Measurements from ENCODE around the gene TAF1B. TPM values are rescaled to one million over a fixed set of nuclear protein-coding genes. Genes with fewer than 3 reads are reported as not detected.

The TAF1B gene
- total RNA-seq, 4 donors from 2014 or later = 0.80 to 18.9 (median 4.4) TPM; not detected in 1

DNA sequence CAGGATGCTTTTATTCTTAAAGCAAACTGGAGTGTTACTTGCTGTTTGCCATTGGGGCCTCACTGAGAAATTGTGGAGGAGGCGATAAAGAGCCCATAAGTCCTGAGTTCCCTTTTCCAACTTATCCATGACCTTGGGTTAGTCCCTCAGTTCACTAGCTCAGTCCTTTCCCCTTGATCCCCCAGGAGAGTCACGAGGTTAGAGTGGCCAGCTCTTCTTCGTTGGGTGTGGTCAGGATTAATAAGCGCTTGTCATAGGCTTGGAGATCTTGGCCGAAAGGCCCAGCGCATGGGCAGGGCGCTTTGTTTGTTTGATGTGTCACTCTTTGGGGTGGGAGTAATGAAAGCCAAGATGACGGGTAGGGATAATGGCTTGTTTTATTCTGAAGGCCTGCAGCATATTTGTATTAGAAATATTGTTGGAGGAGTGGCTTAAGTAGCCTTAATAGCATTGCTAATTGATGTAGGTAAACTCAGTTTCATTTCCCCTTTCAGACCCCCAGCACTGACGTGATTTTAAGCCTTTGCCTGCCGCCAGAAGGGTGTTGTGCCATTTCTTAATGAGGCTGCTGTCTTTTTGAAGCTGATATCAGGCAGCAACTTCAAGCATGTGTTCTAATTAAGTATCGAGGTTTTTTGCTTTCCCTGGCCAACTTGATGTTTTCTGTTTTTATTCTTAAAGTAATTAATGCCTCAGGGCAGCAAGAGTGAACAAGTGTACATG is 123.9 kb downstream of the TAF1B start:
- TF ChIP-seq, protein P1, sequence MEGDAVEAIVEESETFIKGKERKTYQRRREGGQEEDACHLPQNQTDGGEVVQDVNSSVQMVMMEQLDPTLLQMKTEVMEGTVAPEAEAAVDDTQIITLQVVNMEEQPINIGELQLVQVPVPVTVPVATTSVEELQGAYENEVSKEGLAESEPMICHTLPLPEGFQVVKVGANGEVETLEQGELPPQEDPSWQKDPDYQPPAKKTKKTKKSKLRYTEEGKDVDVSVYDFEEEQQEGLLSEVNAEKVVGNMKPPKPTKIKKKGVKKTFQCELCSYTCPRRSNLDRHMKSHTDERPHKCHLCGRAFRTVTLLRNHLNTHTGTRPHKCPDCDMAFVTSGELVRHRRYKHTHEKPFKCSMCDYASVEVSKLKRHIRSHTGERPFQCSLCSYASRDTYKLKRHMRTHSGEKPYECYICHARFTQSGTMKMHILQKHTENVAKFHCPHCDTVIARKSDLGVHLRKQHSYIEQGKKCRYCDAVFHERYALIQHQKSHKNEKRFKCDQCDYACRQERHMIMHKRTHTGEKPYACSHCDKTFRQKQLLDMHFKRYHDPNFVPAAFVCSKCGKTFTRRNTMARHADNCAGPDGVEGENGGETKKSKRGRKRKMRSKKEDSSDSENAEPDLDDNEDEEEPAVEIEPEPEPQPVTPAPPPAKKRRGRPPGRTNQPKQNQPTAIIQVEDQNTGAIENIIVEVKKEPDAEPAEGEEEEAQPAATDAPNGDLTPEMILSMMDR (IDR thresholded peaks at IDR 0.05) = no peak
- TF ChIP-seq POLR2AphosphoS5 (IDR thresholded peaks at IDR 0.05) (no peak), EP300 (IDR thresholded peaks at IDR 0.05; ENCODE audit: low read depth) (no peak)
- H3K27me3 ChIP-seq = no peaks in the 10 kb centered on the region
- in situ Hi-C loops (cut with MboI; ENCODE audit: low pct_ligation_motif_present in 1 of 4, low pct_unique_long_range_greater_than_20kb in 1 of 4, low sequenced_read_pairs in 3 of 4) = no loop called here
- peaks cover 0 to under 1% (median 0%) of the 10 kb centered on the region in 4 donors for H3K4me1 ChIP-seq
- H3K4me3 ChIP-seq = no peak overlapping the region
- 91% methylated on average over 1 to 11 of the region's 11 CpGs for WGBS, 2 donors (ENCODE audit: low coverage in 1 of 2)
- intact Hi-C loops (cut with DNase I; ENCODE audit: low total_unique reads) = no loop called here
- no peaks in the 10 kb centered on the region for H3K9me3 ChIP-seq
- H3K27ac ChIP-seq = no peak overlapping the region
- DNase-seq = no peak
- H3K36me3 ChIP-seq = no peaks in the 10 kb centered on the region

DNA sequence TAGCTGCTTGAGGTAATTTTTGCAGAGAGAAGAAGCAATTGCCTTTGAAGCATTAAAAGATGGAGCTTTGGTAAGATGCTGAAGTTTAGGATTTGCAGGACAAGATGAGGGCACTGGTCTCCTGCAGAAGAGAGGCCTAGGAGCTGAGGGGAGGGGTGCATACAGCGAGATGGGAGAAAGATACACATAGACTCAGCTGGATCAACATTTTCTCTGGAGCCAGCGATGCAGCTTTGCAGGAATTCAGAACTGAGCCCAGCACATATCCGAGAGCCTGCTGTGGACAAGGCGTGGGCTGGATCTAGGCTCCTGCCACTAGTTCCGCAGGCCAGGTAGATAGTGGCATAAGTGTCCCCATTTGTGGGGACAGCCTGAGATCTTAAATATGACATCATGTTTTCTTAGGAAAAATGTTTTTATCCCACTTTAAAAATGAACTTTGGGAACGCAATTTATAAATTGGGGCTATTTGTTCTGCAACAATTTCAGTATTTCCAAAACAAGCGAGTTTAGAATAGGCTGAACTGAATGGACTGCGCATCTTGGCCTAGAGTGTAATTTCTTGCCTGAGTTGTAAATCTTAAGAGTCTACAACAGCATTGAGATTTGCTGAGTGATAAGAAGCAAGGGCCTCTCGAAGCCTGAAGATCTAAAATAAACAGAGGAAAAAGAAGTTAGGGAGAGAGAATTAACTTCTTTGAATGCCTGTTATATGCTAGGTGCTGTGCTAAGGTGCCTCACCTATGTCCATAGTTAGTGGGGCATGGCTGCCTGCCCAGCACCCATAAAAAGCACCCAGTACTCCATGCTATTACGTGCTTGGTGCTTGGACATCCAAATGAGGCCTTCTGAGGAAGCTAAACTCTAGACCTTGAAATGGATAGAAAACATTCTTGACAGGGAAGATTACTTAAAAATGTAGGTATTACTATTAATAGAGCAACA is 125.6 kb downstream of the TAF1B start:
- DNase-seq = peak; percentile 26

DNA sequence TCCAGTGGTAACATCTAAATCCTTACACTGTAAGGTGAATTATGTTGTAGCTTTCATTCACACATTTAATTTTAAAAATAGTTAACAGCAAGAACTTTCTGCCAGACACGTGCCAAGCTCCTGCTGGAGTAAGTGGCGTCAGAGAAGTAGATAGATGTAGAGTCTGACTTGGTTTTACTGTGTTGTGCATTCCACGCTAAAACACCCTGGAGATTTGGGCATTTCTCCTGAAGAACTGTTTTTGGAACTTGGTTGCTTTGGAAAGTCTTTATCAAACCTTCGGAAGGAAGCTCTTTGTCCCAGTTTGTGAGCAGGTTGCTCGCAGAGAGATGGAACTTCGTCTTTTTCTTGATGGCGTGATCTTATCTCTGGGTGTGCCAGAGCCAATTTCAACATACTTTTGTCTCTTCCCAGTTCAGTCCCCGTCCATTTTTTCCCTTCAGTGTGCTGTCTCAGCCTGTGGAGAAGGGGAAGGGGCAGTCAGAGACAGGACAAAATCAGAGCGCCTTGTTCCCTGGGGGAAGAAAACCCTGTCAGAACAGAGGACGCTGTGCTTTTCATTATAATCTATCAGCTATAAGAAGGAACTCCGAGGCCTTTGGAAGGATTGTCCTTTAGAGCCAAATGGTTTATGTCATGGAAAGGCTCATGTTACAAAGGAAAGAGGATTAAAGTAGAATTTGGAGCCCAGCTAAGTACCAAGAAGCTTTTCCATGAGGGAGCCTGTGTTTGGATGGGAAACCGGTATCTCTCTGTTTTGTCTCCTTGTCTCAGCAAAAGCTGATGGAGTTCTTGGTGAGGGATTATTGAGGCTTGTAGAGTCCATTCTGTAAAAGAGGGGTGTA is 127.1 kb downstream of the TAF1B start:
- 75 to 79% methylated on average over 4 to 12 of the region's 12 CpGs for WGBS, 2 donors (ENCODE audit: low coverage in 1 of 2)
- peaks cover 0 to 8% (median 3%) of the 10 kb centered on the region in 4 donors for H3K4me1 ChIP-seq
- intact Hi-C loops (cut with DNase I; ENCODE audit: low total_unique reads) = no loop called here
- in situ Hi-C loops (cut with MboI; ENCODE audit: low pct_ligation_motif_present in 1 of 4, low pct_unique_long_range_greater_than_20kb in 1 of 4, low sequenced_read_pairs in 3 of 4) = no loop called here
- H3K36me3 ChIP-seq = no peaks in the 10 kb centered on the region
- H3K27ac ChIP-seq = peak overlapping the region in 1 of 4 donors; percentile 27
- no peaks in the 10 kb centered on the region for H3K27me3 ChIP-seq
- H3K9me3 ChIP-seq = no peaks in the 10 kb centered on the region
- DNase-seq = no peak
- H3K4me3 ChIP-seq = no peak overlapping the region
- TF ChIP-seq POLR2AphosphoS5 (IDR thresholded peaks at IDR 0.05) (no peak), EP300 (IDR thresholded peaks at IDR 0.05; ENCODE audit: low read depth) (no peak), POLR2A (IDR thresholded peaks at IDR 0.05) (no peak)
- TF ChIP-seq, protein P1 (IDR thresholded peaks at IDR 0.05) = no peak

More for the DNA sequence above, 125.6 kb downstream of the TAF1B start:
- in situ Hi-C loops (cut with MboI; ENCODE audit: low pct_ligation_motif_present in 1 of 4, low pct_unique_long_range_greater_than_20kb in 1 of 4, low sequenced_read_pairs in 3 of 4) (no loop called here), intact Hi-C loops (cut with DNase I; ENCODE audit: low total_unique reads) (no loop called here)
- 80% methylated on average over 7 to 10 of the region's 10 CpGs for WGBS, 2 donors (ENCODE audit: low coverage in 1 of 2)
- no peaks in the 10 kb centered on the region for H3K9me3 ChIP-seq
- peak overlapping the region in 2 of 4 donors; percentile 23 to 30 for H3K27ac ChIP-seq
- no peaks in the 10 kb centered on the region for H3K36me3 ChIP-seq
- no peak overlapping the region for H3K4me3 ChIP-seq
- no peak for TF ChIP-seq POLR2AphosphoS5 (IDR thresholded peaks at IDR 0.05)
- TF ChIP-seq, protein P1 (IDR thresholded peaks at IDR 0.05) = no peak
- TF ChIP-seq EP300 (IDR thresholded peaks at IDR 0.05; ENCODE audit: low read depth) = no peak
- no peak for TF ChIP-seq POLR2A (IDR thresholded peaks at IDR 0.05)
- H3K27me3 ChIP-seq = no peaks in the 10 kb centered on the region
- peaks cover 0 to 4% (median 0%) of the 10 kb centered on the region in 4 donors for H3K4me1 ChIP-seq

Data from transverse colon (tissue), 4 donors.